Hypothalamus (tissue), 51 donors: ENCODE results near the gene RALBP1.
"Not testable (repeated sequence)": the region's sequence is repeated elsewhere in the genome, so short reads cannot be mapped to it uniquely, and the experiment has no call there.

Experiments
- DNase-seq, 51 donors: peaks; one replicate each; lab custom pipeline; 2025; lab: John Stamatoyannopoulos, UW

Gene RALBP1

DNA sequence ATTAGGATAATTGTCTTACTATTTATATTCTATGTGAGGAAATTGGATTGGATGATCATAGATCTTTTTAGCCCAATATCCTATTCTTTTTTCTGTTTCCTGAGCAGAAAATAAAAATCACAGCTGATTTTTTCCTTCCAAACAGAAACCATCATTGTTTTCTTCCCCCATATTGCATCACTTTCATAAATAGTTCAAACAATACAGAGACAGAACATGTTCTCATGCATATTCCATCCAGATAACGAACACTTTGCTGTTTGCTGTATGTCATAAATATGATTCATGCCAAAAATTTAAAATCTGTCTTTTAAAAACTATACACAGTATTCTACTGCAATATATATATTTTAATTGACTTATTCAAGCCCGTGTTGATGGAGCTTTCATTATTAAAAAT lies 22.0 kb upstream of the RALBP1 start:
- DNase-seq = no peak

DNA sequence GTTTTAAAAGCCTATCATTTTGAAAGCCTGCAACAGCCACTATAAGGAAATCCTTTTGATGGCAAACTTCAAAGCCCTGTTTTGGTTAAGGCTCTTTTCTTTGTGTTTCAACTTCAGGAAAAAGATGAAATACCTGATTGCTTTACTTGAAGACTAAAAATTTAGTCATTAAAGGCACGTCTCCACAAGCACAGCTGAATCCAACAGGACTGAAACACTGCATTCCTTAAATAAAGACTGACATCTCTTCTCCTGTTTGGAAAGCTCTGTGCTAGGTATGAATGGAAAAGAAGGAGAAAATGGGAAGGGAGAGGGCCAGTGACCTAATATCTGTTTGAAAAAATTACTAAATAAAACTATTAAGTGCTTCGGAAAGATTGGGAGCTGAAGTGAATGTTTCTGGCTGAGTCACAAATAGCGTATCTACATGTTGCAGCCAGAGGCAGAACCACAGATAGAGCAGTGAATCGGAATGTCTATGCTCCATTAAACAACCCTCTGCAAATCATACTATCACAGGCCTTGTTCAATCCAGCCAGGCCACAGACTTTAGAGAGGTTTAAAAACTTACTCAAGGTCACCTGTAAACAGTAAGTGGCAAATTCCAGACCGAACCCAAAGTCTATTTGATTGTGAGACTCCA lies 21.1 kb upstream of the RALBP1 start:
- DNase-seq = no peak

DNA sequence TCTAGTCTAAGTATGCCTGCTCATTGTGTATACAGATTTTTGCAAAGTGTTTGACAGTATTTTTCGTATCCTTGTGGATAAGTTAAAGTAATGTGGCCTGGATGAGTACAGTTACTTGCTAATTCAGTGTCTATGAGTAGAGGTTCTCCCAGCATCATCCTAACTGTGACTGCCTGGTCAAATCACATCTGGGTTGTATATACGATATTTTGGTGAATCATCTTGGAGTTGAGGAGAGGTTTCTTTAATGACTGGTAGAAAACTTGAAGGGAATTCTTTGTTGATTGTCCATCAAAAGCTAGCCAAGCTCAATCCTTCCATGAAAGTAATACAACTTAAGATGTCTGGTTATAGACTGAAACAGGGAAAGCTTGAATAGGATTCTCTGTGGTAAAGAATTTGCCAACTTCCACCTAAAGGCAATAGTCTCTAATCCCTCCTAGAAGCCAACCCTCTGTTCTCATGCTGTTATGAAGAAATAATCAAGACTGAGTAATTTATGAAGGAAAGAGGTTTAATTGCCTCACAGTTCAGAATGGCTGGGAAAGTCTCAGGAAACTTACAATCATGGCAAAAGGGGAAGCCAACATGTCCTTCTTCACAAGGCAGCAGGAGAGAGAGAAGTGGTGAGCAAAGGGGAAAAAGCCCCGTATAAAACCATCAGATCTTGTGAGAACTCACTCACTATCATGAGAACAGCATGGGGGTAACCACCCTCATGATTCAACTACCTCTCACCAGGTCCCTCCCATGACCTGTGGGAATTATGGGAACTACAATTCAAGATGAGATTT lies 19.4 kb upstream of the RALBP1 start:
- no peak for DNase-seq

DNA sequence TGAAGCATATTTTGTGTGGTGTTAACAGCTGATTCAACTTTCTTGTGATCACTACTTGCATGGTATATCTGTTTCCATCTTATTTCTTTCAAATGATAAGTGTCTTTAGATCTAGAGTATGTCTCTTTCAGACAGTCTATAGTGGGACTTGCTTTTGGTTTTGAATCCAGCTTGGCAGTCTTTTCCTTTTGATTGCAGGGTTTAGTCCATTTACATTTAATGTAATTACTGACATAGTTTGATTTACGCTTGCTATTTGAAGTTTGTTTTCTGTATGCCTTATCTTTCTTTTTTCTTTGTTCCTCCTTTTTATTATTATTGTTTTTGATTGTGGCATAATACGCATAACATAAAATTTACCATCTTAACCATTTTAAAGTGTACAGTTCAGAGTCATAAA lies 9.2 kb upstream of the RALBP1 start:
- DNase-seq = no peak

DNA sequence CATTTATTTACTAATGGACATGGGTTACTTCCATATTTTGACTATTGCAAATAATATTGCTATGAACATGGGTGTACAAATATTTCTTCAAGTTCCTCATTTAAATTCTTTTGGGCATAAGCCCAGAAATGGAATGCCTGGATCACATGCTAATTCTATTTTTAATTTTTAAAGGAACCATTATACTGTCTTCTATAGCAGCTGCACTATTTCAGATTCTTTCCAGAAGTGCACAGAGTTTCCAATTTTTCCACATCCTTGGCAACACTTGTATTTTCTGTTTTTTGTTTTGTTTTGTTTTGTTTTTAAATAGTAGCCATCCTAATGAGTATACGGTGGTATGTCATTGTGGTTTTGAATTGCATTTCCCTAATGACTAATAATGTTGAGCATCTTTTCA lies 8.5 kb upstream of the RALBP1 start:
- DNase-seq = no peak

DNA sequence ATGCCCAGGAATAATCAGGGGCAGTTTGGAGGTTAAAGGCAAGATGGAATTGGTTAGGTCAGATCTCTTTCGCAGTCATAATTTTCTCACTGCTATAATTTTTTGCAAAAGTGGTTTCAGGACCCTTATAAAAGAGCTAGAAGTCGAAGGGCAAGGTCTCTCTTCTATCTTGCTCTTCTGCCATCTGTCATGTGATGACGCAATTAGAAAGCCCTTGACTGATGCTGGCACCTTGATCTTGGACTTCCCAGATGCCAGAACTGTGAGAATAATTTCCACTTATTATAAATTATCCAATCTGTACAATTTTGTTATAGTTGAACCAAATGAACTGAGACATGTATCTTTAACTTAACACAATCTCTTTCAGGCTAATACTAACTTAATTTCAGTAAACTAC lies 6.3 kb upstream of the RALBP1 start:
- DNase-seq = no peak

DNA sequence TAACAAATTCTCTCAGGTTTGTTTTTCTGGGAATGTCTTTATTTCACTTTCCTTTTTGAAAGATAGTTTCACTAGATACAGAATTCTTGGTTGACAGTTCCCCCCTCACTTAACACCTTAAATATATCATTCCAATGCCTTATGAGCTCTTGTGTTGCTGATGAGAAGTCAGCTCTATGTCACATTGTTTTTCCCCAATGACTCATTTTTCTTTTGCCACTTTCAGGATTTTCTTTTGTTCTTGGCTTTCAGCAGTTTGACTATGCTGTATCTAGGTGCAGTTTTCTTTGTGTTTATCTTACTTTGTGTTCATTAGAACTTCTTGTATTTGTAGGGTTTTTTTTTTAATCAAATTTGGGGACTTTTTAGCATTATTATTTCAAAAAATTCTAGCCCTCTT lies 5.6 kb upstream of the RALBP1 start:
- DNase-seq = no peak

DNA sequence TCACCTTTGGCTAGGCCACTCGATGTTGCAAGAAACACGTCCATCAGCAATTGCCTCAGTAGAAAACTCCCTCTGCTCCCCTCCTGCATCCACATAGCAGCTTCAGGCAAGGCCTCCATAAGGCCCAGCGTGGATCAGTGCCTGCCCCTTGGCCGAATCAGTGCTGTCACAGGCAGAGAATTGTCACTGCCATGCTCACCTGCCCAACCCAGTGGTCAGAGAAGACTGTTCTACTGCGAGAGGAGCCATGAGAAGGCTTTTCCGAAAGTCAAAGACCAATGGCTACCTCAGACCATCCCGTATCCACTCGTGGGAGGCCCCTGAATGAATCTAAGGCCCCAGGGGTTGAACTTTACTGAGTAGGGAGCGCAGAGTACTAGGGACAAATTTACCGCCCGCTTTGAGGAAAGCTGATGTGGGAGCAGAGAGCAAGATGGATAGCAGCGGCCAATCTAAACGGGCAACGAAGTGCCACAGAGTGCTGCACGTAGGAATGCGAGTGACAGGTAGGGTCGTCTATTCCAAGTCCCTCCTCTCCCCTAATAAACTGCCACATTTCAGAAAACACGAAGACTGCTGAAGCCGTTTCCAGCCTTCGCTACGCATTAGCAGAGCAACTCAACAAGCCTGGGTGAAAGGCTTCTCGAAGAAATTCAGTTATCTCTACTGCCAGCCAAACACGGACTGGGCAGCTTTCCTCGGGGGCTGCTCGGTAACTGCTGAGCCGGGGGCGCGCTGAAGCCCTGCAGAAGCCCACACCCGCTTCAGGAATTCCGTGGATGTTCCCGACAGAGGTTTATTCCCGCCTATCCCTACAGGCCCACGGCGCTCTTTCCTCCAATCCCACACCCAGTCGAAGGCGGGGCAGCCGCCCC lies 968 bp upstream of the RALBP1 start:
- peak in 4 of 51 donors; percentile 29 to 67 (median 50) for DNase-seq

DNA sequence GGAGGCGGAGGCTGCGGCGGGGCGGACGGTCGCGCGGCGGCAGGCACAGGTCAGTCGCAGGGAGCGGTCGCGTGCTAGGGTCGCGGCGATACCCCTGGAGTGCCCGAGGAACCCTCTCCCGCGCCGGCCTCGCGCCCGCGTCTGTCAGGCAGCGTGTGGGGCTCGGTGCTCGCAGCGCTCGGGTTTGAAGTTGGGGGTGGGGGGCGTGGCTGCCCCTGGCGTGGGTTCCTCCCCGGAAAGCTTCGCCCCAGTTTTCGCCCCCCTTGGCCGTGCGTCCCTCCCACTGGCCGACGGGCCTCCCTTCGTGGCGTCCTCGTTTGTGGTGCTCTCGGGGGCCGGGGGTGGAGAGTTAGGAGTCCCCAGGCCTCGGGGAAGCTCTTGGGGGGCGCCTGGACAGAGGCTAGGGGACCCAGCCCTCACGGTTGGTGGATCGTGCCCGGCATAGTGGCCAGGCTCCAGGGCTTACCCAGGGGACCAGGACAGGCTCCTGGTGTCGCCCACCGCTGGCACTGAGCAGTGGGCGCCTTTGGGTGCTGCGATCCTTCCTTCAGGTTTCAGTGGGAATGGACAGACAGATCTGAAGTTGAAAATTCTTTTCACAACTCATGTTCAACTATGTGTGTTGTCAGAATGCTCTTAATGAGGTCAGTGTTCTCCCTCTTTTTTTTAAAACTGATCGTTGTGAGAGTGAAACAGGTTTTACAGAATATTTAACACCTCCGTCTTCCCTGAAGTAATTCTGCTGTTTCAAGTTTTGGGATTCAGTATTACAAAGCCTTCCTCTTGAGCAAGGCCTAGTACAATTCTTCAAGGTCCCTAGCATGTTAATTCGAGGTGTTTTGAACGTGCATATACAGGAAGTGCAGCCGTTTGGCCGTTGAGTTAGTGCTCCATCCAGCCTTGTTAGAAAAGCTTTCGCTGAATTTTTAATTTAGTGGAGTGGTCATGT lies 604 bp downstream of the RALBP1 start:
- peak in 16 of 51 donors; percentile 23 to 67 (median 52) for DNase-seq

DNA sequence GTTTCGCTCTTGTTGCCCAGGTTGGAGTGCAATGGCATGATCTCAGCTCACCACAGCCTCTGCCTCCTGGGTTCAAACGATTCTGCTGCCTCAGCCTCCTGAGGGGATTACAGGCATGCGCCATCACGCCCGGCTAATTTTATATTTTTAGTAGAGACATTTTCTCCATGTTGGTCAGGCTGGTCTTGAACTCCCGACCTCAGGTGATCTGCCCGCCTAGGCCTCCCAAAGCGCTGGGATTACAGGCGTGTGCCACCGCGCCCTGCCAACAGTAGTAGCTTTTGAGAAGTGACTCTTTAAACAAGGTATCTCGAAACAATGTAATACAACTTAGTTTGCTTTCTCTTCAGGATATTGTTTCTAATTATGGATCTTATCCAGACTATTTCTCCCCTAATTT lies 1.6 kb downstream of the RALBP1 start:
- not testable (repeated sequence) for DNase-seq

DNA sequence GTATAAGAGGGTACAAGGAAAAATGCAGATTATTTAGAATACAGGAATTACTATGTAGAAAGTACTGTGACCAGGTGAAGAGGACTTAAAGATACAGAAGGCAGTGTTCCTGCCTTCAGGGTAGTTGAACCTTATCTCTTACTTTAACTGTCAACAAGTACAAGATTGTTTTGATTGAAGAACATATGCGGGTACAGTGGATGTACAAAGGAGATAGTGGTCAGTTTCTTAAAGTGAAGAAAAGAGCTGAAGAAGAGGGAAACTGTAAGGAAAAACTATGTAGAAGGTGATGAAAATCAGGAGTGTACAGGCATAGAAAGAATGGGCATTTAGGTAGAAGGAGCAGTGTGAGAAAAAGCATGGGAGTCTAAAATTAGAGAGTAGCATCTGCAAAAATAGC lies 2.2 kb downstream of the RALBP1 start:
- no peak for DNase-seq

DNA sequence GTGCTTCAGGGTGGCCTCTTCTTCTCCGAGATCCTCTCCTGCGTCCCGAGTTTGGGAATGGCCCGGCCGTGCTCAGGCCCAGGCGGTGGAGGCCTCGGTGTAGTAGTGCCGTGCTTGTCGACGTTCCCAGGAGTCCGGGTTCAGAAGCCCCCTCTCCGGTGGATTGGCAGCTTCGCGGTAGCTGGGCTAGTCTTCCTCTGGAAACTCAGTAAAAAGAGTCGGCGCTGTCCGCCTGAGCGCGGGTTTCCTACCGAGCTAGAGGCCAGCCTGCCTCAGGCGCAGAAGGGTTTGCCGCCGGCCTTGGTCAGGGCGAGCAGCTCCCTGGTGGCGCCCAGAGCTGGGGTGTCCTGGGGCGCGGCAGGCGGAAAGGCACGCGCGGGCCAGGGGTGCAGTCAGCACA lies 3.2 kb downstream of the RALBP1 start:
- DNase-seq = no peak

DNA sequence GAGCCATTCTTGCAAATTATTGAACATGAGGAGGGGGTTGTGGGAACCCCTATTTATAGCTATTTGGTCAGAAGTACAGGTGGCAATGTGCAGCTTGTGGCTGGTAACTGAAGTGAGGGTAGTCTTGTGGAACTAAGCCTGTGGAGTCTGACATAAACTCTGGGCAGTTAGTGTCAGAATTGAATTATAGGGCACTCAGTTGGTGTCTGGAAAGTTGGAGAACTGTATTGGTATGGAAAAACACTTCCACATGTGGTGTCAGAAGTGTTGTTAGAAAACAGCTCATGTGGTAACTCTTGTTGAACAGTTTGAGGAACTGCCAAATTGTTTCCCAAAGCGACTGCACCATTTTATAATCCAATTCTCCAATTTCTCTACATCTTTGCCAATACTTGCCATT lies 7.5 kb downstream of the RALBP1 start:
- no peak for DNase-seq

DNA sequence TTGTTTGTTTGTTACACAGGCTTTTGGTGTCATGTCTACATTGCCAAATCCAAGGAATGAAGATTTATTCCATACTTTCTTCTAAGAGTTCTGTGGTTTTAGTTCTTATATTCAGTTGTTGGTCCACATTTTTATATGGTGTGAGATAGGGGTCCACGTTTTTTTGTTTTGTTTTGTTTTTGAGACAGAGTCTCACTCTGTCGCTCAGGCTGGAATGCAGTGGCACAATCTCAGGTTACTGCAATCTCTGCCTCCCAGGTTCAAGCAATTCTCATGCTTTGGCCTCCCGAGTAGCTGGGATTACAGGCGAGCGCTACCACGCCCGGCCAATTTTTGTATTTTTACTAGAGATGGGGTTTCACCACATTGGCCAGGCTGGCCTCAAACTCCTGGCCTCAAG lies 8.2 kb downstream of the RALBP1 start:
- no peak for DNase-seq

DNA sequence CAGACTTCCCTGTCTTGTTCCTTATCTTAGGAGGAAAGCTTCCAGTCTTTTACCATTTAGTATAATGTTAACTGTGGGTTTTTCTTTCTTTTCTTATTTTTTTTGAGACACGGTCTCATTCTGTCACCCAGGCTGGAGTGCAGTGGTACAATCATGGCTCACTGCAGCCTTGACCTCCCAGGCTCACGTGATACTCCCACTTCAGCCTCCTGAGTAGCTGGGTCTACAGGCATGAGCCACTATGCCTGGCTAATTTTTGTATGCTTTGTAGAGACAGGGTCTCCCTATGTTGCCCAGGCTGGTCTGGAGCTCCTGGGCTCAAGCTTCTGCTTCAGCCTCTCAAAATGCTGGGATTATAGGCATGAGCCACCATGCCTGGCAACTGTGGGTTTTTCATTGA lies 9.5 kb downstream of the RALBP1 start:
- not testable (repeated sequence) for DNase-seq

DNA sequence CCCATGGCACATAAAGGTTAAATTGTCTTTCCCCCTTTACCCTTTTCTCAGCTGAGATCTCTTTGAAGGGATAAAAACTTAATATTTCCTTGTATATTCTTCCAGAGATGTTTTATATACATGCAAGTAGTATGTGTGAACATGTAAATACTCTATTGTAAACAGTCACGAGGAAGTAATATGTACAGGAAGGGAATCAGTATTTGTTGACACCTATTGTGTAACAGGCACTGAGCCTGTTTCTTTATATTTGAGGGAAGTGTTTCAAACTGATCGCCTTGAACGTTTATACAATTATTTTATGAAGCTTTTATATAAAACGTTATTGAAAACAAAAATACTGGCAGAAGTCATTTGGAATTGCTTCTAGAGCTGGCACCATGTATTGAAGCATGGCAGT lies 13.2 kb downstream of the RALBP1 start:
- DNase-seq = no peak

DNA sequence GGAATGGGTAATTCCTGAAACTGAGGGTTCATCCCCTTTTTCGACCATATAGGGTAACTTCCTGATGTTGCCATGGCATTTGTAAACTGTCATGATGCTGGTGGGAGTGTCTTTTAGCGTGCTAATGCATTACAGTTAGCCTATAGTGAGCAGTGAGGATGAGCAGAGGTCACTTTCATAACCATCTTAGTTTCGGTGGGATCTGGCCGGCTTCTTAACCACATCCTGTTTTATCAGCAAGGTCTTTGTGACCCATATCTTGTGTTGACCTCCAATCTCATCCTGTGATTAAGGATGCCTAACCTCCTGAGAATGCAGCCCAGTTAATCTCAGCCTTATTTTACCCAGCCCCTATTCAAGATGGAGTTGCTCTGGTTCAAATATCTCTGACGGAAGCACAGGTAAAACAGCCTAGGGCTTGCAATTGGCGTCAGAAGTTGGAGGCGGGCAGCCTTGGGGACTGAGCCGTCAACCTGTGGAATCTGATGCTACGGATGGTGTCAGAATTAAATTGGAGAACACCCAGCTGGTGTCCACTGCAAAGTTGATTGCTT lies 19.5 kb downstream of the RALBP1 start:
- no peak for DNase-seq

DNA sequence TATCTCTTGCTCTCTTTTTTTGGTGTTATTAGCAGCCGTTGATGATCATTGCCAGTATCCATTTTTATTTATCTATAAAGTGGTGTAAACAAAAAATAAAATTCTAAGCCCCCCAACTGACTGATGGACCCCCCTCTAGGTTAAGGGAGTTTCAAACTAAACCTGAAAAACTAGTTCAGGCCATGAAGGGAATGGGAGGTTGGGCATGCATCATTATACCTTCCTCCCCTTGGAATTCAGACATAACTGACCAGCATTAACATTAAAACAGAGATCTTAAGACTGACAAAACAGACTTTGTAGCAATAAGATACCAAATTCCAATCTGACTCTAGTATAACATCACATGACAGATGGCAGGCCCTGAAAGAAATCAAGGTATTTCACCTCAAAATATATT lies 20.2 kb downstream of the RALBP1 start:
- no peak for DNase-seq

DNA sequence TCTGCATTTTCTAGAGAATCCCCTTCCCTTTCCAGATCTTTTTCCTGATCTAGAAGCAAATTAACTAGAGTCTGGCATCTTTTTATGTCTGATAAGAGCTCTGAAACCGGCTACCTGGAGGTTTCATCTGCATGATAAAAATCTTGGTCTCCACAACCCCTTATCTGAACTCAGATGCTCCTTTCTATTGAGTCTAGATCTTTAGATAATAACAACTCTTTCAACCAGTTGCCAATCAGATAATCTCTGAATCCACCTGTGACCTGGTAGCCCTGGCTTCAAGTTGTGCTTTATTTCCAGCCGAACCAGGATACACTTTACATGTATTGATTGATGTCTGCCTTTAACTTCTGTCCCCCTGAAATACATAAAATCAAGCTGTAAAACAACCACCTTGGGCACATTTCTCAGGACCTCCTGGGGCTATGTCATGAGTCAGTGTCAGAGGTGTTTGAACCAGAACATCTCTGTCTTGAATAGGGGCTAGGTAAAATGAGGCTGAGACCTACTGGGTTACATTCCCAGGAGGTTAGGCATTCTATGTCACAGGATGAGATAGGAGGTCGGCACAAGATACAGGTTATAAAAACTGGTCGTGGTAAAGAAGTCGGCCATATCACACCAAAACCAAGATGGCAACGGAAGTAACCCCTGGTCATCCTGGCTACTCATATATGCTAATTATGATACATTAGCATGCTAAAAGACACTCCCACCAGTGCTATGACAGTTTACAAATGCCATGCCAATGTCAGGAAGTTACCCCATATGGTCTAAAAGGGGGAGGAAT lies 20.8 kb downstream of the RALBP1 start:
- DNase-seq = no peak
